ENCODE measurements around the gene LRCOL1.
"Not testable (repeated sequence)": the region's sequence is repeated elsewhere in the genome, so short reads cannot be mapped to it uniquely, and the experiment has no call there.

LRCOL1 gene

DNA sequence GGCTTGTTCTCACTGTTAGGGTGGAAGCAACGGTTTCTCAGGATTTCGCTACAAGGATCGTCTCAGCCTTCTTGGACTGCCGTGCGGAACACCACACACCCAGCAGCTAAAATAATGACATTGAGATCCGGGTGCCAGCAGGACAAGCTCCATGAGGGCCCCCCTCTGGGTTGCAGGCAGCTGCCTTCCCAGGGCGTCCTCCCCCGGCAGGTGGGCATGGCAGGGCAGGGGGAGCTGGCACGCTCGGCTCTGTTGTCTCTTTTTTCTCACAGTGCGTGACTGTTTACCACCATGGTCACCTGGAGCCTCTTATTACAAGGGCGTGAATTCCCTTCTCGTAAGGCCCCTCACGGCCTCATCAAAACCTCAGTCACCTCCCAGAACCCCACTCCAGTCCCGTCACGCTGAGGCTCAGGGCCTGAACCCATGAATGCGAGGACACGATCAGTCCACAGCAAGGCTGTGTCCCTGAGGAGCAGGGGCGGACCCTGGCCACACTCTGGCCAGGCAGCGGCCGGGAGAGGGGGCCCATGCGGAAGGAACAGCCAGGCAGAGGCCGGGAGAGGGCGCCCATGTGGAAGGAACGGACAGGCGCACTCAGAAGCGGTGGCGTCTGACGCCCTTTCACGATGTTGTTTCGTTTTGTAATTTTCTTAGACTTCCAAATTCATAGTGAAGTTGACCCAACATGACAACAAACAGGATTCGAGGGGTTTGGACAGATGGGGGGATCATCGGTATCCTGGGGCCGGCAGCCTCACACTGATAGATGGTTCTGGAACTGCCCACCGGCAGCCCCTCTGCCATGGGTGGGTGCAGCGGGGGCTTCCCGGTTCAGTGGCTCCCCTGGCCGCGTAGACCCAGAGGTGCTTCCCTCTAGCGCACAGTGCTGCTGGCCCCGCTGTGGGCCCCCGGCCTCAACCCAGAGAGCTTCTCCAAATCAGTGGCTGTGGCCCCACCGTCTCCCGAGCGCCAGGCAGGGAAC is 10.0 kb downstream of the LRCOL1 start:
- peak; percentile 64 for DNase-seq

DNA sequence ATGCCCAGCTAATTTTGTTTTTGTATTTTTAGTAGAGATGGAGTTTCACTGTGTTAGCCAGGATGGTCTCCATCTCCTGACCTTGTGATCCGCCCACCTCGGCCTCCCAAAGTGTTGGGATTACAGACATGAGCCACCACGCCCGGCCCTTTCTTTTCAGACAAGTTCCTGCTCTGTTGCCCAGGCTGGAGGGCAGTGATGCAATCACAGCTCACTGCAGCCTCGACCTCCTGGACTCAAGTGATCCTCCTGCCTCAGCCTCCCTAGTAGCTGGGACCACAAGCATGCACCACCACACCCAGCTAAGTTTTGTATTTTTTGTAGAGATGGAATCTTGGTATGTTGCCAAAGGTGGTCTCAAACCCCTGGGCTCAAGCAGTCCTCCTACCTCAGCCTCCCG is 10.9 kb downstream of the LRCOL1 start:
- DNase-seq: not testable (repeated sequence)

DNA sequence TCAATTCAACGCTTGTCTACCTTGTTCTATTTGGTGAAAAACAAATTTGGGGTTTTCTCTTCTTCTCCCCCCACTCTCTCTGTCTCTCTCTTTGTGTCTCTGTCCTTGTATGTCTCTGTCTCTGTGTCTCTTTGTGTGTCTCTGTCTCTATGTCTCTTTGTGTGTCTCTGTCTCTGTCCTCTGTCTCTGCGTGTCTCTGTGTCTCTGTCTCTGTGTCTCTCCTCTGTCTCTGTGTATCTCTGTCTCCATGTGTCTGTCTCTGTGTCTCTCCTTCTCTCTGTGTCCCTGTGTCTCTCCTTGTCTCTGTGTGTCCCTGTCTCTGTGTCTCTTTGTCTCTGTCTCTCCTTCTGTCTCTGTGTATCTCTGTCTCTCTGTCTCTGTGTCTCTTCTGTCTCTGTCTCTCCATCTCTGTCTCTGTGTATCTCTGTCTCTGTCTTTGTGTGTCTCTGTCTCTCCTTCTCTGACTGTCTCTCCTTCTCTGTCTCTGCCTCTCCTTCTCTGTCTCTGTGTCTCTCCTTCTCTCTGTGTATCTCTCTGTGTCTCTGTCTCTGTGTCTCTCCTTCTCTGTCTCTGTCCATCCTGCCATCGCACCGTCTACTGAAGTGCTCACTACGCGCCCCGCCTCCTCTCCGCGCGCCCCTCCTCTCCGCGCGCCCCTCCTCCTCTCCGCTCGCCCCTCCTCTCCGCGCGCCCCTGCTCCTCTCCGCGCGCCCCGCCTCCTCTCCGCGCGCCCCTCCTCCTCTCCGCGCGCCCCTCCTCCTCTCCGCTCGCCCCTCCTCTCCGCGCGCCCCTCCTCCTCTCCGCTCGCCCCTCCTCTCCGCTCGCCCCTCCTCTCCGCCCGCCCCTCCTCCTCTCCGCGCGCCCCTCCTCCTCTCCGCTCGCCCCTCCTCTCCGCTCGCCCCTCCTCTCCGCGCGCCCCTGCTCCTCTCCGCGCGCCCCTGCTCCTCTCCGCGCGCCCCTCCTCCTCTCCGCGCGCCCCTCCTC is 12.8 kb downstream of the LRCOL1 start:
- DNase-seq: peak; percentile 69

DNA sequence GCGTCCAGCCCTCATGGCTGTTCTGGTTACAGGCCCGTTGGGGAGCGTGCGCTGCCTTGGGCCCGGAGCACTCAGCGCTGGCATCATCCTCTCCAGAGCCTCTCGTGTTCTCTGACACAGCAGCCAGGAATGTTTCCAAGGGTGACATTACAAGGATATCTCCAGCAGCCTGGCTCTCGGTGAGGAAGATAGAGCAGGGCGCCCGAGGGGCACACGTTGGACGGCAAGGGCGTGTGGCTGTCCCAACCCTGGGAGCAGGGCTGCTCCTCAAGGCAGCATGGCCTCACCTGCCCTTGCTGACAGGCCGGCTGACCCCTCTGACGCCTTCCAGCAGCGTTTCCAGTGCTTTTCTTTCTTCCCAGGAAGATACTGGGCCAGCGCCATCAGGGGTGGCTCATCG is 14.4 kb downstream of the LRCOL1 start:
- DNase-seq: peak; percentile 67

DNA sequence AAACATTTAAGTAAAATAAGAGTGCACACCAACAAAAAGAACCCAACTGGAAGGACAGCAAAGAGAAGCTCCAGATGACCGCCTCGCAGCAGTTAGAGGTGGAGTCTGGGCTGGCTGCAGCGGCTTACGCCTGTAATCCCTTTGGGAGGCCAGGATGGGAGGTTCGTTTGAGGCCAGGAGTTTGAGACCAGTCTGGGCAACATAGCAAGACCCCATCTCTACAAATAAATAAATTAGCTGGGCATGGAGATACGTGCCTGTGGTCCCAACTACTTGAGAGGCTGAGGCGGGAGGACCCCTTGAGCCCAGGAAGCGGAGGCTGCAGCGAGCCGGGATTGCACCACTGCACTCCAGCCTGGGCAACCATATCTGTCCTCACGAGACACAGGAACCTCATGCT is 15.2 kb downstream of the LRCOL1 start:
- no peak for DNase-seq

DNA sequence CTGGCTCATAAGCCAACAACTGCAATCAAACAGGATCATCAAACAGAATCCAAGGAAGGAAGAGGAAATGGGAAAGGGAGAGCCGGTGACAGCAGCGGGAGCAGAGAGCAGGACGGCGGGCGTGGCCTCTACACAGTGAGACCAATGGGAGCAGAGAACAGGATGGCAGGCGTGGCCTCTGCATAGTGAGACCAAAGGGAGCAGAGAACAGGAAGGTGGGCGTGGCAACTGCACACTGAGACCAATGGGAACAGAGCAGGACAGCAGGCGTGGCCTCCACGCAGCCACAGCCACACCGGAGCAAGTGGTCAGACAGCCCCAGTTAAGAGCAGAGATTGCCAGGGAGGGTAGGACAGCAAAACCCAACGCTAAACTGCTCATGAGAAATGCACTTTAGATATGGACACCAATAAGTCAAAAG is 16.4 kb downstream of the LRCOL1 start:
- peak; percentile 87 for DNase-seq

DNA sequence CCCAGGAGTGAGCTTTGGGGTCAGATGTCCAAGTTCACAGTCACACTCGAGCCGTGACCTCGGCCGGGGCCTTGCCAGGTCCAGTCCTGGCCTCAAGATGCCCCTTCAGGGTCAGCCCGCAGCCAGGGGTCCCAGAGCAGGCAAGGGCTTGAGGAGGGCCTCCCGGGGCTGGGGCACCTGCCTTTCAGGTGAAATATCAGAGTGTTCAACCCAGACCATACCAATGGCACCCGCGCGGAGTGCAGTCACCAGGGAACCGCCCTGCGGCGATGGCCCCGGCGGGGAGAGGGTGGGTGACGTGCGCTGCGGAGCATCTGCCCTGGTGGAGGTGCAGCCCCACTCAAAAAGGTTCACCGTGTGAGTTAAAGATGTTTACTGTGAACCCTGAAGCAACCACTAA is 16.9 kb downstream of the LRCOL1 start:
- no peak for DNase-seq

DNA sequence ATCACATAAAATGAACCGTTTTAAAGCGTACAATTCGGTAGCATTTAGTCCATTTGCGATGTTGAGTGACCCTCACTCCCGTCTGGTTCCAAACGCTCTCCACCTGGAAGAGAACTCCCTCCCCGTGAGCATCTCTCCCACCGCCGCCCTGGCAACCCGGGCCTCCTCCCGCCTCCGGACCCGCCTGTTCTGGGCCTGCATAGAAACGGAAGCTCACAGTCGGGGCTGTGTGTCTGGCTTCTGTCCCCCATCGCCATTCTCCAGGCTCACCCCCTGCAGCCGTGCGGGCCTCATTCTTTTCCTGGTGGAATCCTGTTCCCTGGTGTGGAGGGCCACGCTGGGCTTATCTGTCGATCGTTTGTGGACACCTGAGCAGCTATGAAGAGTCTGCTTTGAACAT is 17.3 kb downstream of the LRCOL1 start:
- no peak for DNase-seq

DNA sequence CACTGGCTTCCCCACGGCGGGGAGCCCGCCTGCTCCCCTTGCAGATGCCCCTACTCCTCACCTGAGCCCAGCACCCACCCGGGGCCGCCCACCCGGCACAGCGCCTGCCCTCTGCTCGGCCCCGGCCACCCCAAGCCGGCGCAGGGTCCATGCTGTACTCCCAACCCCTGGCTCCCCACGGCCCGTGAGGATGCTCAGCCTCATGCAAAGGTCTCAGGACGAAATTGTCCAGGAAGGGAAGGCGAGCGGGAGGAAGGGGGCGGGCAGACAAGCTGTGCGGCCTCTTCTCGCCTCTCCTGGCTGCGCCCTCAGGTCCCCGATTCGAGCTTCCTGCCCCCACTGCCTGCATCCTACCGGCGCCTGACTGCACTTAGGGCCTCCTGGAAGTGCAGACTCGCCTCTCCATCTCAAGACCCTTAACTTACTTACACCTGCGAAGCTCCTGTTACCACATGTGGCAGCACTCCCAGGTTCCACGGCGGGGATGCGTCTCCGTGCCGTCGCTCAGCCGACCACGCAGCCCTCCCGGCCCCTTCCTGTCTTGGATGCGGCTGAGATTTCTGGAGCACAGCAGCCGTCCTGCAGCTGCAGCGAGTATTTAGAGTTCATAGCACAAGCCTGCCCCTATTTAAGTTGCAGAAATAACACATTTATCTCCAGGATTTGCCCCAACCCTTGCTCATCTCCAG is 18.0 kb downstream of the LRCOL1 start:
- no peak for DNase-seq

DNA sequence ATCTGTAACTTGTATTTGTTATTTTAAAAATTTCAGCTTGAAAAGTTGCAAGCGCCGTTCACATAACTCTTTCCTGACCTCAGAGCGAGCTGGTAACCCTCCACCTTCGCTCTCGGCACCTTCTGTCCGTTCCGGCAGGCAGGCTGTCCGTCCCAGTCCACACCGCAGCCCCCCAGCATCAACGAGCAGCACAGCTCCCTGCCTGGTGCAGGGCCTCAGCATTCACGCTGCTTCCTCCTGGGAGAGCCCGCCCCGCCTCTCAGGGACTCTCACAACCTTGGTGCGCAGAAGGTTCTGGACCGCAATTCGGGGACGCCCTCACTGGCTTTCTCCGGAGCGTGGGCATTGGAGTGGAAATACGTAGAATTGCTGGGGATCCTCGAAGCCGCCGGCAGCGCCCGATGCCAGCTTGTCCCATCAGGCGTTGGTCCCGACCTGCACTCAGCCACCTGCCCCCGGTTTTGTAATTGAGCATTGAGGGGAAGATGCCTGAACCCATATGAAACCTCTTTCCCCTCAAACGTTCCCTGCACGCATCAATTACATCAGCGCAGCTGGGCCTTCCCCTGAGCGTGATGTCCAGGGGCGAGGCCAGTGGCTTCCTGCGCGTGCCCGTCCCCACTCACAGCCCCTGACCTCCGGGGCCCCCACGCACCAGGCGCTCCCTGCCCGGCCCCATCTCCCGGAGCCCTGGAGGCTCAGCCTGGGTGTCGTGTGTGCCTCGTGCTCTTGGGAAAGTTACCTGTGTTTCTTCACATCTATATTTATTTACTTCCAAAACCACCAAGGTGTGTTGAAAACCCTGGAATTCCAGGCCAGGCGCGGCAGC is 19.1 kb downstream of the LRCOL1 start:
- DNase-seq: no peak

DNA sequence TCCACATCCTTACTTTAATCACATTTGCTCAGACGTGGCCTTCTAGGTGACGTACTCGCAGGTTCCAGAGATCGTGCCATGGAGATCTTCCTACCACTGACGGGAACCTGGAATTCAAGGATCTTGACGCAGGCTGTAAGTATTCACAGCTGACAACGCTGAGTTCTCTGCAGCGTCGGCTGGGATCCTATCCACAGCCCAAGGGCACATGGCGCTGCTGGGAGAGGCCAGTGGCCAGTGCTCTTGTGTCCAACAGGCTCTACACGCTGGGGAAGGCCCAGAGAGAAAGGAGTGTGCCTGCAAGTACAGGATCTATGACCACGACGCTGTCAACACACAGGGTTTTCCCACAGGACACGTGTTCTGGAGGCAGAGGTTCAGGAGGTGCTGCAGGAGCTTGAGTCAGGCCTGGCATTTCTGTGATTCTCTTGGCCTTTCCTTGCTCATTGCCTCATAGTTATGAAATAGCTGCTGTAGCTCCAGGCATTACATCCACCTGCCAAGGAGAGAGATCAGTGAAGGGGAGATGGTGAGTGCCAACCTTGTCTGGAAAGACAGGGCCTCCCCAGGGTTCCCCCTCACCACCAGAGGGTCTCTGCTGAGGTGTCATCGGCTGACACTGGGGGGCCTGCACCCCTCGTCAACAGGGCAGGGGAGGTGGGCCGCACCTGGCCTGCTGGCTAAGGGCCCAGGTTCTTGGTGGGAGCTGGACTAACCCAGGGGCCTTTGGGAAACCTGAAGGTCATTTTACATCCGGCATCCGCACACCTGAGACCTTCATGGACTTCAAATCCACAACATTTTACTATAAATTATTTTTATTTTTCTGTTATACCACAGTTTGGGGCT is 21.3 kb downstream of the LRCOL1 start:
- no peak for DNase-seq

DNA sequence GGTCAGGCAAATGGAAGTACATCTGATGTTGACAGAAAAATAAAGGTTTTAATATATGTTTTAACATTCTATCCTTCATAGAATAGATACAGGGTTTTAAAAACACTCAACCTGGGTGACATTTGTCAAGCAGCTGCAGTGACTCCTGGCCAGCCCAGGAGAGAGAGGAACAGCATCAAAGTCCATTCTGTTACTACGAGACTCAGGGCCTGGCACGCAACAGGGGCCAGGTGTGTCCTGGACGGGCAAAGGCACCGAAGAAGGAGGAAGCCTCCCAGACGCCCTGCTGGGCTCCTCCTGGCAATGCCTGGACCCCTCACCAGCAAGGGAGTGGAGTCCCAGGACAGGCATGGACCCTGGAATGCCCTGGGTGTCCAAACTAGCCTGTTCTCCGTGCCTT is 22.1 kb downstream of the LRCOL1 start:
- no peak for DNase-seq

DNA sequence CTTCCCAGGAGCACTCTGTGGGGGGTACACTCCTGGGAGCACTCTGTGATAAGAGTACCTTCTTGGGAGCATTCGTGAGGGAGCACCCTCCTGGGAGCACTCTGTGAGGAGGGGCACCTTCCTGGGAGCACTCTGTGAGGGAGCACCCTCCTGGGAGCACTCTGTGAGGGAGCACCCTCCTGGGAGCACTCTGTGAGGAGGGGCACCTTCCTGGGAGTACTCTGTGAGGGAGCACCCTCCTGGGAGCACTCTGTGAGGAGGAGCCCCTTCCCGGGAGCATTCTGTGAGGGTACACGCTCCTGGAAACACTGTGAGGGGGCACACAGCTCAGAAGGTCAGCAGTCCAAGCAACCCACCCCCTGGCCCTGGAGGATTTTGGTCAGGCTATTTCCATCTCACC is 22.6 kb downstream of the LRCOL1 start:
- no peak for DNase-seq

DNA sequence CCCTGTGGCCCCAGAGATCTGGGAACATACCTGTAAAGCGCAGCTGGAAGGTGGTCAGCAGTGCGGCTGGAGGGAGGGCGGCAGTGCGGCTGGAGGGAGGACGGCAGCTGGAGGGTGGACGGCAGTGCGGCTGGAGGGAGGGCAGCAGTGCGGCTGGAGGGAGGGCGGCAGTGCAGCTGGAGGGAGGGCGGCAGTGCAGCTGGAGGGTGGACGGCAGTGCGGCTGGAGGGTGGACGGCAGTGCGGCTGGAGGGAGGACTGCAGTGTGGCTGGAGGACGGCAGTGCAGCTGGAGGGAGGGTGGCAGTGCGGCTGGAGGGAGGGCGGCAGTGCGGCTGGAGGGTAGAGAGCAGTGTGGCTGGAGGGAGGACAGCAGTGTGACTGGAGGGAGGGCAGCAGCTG is 23.5 kb downstream of the LRCOL1 start:
- DNase-seq: no peak

DNA sequence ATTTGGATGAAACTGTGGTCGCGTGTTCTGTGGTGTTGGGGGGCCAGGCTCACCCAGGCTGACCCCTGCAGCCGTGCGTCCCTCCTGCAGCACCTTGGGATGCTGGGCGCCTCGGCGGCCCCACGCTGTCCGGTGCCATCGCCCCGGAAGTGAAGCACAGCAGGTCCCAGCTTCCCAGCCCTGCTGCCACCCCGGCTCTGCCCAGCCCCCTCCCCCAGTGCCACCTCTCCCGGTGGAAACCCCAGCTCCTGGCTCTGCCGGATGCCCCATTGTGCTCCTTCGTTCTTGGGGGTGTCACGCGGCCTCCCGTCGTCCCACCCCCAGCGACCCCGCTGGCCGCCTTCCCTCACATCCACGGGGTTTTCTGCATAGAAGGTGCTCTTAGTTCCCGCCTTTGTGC is 25.2 kb downstream of the LRCOL1 start:
- DNase-seq: no peak

DNA sequence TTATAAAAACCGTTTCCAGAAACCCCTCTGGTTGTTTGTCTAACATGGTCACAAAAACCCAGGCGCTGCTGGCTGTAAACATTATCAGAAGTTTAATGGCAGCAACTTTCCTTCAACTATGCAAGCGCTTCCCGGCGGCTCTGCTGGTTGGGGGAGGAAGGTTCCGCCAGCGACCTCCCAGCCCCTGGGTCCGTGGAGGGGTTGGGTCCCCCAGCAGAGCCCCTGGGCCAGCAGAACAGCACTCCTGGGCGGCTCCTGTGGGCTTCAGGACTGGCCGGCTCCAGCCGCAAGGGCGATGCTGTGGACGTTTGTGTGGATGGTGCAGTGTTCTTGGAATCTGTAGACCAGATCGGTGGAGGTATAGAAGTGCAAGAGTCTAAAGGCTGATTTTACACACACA is 26.0 kb downstream of the LRCOL1 start:
- no peak for DNase-seq

DNA sequence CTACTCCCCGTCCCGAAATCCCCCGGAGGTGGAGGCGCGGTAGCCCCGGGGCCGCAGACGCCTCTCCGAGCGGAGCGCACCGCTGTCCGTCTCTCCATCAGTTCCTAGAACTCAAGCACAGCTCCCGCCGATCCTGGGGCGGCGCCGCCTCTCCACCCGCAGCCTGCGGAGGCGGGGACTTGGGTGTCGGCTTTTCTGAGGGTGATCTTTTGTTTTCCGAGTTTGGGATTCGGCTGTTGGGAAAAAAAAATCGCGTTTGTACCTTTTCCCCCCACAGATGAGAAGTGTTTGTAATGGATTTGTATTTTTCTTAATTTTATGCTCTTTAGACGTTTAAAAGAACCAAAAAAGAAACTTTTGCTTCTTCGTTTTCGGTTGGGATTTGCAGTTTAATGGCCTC is 26.6 kb downstream of the LRCOL1 start:
- DNase-seq: no peak

DNA sequence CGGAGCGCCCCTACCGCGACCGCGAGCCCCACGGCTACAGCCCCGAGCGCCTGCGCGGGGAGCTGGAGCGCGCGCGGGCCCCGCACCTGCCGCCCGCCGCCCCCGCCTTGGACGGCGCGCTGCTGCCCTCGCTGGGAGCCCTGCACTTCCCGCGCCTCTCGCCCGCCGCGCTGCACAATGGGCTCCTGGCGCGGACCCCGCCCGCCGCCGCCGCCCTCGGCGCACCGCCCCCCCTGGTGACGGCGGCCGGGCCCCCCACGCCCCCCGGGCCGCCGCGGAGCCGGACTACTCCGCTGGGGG is 27.0 kb downstream of the LRCOL1 start:
- no peak for DNase-seq

DNA sequence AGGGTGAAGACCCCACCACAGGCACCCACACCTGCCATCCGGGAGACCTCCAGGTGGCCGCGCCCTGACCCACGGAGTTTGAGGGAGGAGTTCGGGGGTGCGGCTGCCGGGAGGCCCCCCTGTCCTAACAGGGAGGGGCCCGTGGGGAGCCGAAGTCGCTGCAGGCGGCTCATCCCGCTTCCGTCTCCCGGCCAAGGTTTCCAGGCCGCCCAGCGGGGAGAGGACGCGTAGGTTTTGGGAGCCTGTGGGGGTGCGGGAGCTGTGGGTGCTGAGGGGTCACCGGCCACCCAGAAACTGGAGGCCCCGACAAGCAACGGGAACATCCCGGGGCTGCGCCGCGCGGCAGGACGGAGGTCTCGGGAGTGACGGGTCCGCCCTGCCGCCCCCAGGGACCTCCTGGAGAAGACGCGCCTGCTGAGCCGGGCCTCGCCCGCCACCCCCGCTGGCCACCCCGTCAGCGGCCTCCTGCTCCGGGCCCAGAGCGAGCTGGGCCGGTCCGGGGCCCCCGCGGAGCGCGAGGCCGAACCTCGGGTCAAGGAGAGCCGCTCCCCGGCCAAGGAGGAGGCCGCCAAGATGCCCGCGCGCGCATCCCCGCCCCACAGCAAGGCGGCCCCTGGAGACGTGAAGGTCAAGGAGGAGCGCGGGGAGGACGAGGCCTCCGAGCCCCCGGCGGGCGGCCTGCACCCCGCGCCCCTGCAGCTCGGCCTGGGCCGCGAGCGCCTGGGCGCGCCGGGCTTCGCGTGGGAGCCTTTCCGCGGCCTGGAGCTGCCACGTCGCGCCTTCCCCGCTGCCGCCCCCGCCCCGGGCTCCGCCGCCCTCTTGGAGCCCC is 27.6 kb downstream of the LRCOL1 start:
- DNase-seq: no peak

DNA sequence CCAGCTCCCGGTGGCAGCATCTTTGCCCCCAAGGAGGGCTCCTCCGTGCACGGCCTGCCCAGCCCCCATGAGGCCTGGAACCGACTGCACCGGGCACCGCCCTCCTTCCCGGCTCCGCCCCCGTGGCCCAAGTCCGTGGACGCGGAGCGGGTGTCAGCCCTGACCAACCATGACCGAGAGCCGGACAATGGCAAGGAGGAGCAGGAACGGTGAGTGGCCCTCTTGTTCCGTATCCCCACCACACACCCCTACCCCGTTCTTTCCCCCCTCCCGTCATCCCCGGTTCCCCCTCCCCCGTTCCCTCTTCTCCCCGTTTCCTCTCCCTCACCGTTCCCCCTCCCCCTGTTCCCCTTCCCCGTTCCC is 28.3 kb downstream of the LRCOL1 start:
- DNase-seq: no peak
